Activated T-cell treated with anti-CD3 and anti-CD28 coated beads for 1 hour (primary cell): ENCODE measurements around the gene PTMA.
A peak's percentile ranks its signal among the peaks of the same experiment; 100 is the strongest.
"Not testable (repeated sequence)": the region's sequence is repeated elsewhere in the genome, so short reads cannot be mapped to it uniquely, and the experiment has no call there.

Experiments used
- DNase-seq: peaks from one replicate; pipeline ENCODE4 v3.0.0-alpha.2; 2020; ENCODE audit warnings: low read depth

Gene PTMA

GRCh38 chr2:231696004-231696367, 12.3 kb upstream of the PTMA start:
- no peak for DNase-seq

- no peak for DNase-seq
These were observed 9.3 kb upstream of the PTMA start for GRCh38 chr2:231699006-231699405.

- no peak for DNase-seq
These were observed 6.6 kb upstream of the PTMA start for GRCh38 chr2:231701456-231702373.

- DNase-seq = no peak
These were observed 4.3 kb upstream of the PTMA start for GRCh38 chr2:231704017-231704416.

- peak; percentile 98 for DNase-seq
These were observed 1.3 kb upstream of the PTMA start for GRCh38 chr2:231706731-231707624.

GRCh38 chr2:231707625-231707926, 749 bp upstream of the PTMA start:
- DNase-seq = peak; percentile 42

- DNase-seq = peak; percentile 48
These were observed 679 bp downstream of the PTMA start for GRCh38 chr2:231708773-231709635.

- no peak for DNase-seq
These were observed 1.3 kb downstream of the PTMA start for GRCh38 chr2:231709636-231709980.

- peak; percentile 79 for DNase-seq
These were observed 1.9 kb downstream of the PTMA start for GRCh38 chr2:231709981-231710798.

- DNase-seq = no peak
These were observed 2.7 kb downstream of the PTMA start for GRCh38 chr2:231710799-231711676.

- no peak for DNase-seq
These were observed 3.5 kb downstream of the PTMA start for GRCh38 chr2:231711677-231712450.

- DNase-seq = not testable (repeated sequence)
These were observed 4.2 kb downstream of the PTMA start for GRCh38 chr2:231712451-231713021.

- DNase-seq = not testable (repeated sequence)
These were observed 5.0 kb downstream of the PTMA start for GRCh38 chr2:231713406-231713729.

GRCh38 chr2:231713730-231714638, 5.7 kb downstream of the PTMA start:
- peak; percentile 90 for DNase-seq

GRCh38 chr2:231714639-231715498, 6.5 kb downstream of the PTMA start:
- DNase-seq = peak; percentile 85

- DNase-seq = no peak
These were observed 7.1 kb downstream of the PTMA start for GRCh38 chr2:231715499-231715837.

- no peak for DNase-seq
These were observed 7.8 kb downstream of the PTMA start for GRCh38 chr2:231715988-231716616.
